Measurements from ENCODE around the gene CBFA2T2. TPM values are rescaled to one million over a fixed set of nuclear protein-coding genes. Genes with fewer than 3 reads are reported as not detected.

The CBFA2T2 gene
- total and polyA plus RNA-seq, 2 donors (not counting 3 experiments of a cell fraction or from before 2014, with no cell fraction given) = 10.7 to 12.1 TPM

GRCh38 chr20:33672426-33673113 lies 182.7 kb downstream of the CBFA2T2 start:
- no peak overlapping the region for H2AFZ ChIP-seq (ENCODE audit: low read depth, low read length)

More at GRCh38 chr20:33672426-33673113, 182.7 kb downstream of the CBFA2T2 start:
- dilution Hi-C loops (cut with MboI; ENCODE audit: extremely low pct_ligation_motif_present, low sequenced_read_pairs) = no loop called here
- Histone ChIP-seq H3K4me3 (replicated peaks in 1 of 3; ENCODE audit: insufficient read depth in 1 of 3, low read depth in 1 of 3, low read length in 3 of 3) (no peak overlapping the region), H3K79me2 (ENCODE audit: control insufficient read depth, insufficient read depth, low read length) (no peaks in the 10 kb centered on the region), H3K9me3 (replicated peaks; ENCODE audit: control insufficient read depth, insufficient read depth, low read length) (no peaks in the 10 kb centered on the region), H3K36me3 (ENCODE audit: control insufficient read depth in 2 of 2, extremely low read depth in 1 of 2, insufficient read depth in 2 of 2, low read length in 2 of 2) (peaks cover 0 to 2% of the 10 kb centered on the region in 2 experiments), H3K27ac (ENCODE audit: insufficient read depth, low read depth, low read length) (no peak overlapping the region), H3K9me1 (replicated peaks; ENCODE audit: control insufficient read depth, extremely low read depth, insufficient read depth, low read length) (no peaks in the 10 kb centered on the region), H3K4me1 (ENCODE audit: control insufficient read depth, extremely low read depth, insufficient read depth, low read length) (peaks cover 20% of the 10 kb centered on the region), H3K4me2 (ENCODE audit: insufficient read depth, low read length) (no peak overlapping the region), H3K27me3 (ENCODE audit: control insufficient read depth in 2 of 2, insufficient read depth in 2 of 2, low read length in 2 of 2) (no peaks in the 10 kb centered on the region), H3K9ac (replicated peaks; ENCODE audit: extremely low read depth, insufficient read depth, low read length) (no peak overlapping the region), H4K20me1 (replicated peaks; ENCODE audit: control insufficient read depth, extremely low read depth, insufficient read depth, low read length) (no peaks in the 10 kb centered on the region)
- BruUV-seq (replicated peaks) = no TSS peak
- no peak for TF ChIP-seq POLR2AphosphoS5 (IDR thresholded peaks at IDR 0.05; ENCODE audit: insufficient read depth, low read depth, low read length)
- TF ChIP-seq GATA2 (IDR thresholded peaks at IDR 0.05; ENCODE audit: insufficient read depth, insufficient read length, low read depth, low read length) = no peak
- no peak for TF ChIP-seq FOS (IDR thresholded peaks at IDR 0.05; ENCODE audit: borderline replicate concordance, insufficient read depth, low read length)
- no peak for TF ChIP-seq JUN (IDR thresholded peaks at IDR 0.05; ENCODE audit: borderline replicate concordance, insufficient read depth, insufficient read length, low read depth)
- no peak for TF ChIP-seq EZH2 (IDR thresholded peaks at IDR 0.05; ENCODE audit: borderline replicate concordance, low read depth, low read length, severe bottlenecking)
- TF ChIP-seq MYC (IDR thresholded peaks at IDR 0.05; ENCODE audit: low read depth, low read length) = no peak
- no peak for TF ChIP-seq POLR2A (IDR thresholded peaks at IDR 0.05; ENCODE audit: low read depth, low read length)
- no peak for TF ChIP-seq CTCF (IDR thresholded peaks at IDR 0.05; ENCODE audit: extremely low read depth in 1 of 2, insufficient read depth in 1 of 2, low read depth in 1 of 2, low read length in 2 of 2)
- no peak for TF ChIP-seq MAX (IDR thresholded peaks at IDR 0.05; ENCODE audit: insufficient read depth, insufficient read length)
- CTCF ChIA-PET = interaction anchor here (1.0 to 1.4 kb wide), 3 partner anchors 19 to 215 kb away, joined by 3 to 4 read pairs (median 4); partner anchors contain the start of gene ZNF341
- POLR2A ChIA-PET = no interaction called here
- FAIRE-seq = no peak
- DNase-seq (ENCODE audit: low read depth, low spot score) = no peak
- intact Hi-C loops (cut with micrococcal nuclease) = no loop called here
